ENCODE measurements around the gene RFK. TPM values are rescaled to one million over a fixed set of nuclear protein-coding genes. Genes with fewer than 3 reads are reported as not detected.
A peak's percentile ranks its signal among the peaks of the same experiment; 100 is the strongest.

Gene RFK
- total and polyA plus RNA-seq, 2 of the 13 experiments (the other 11 are each of a cell fraction or from before 2014, with no cell fraction given): 18.2 to 37.2 TPM

GRCh38 chr9:76373173-76373783 lies 20.9 kb downstream of the RFK start (continued):
- TF ChIP-seq SNAPC5 (CRISPR knock-in tag; IDR thresholded peaks at IDR 0.05; ENCODE audit: borderline replicate concordance) (no peak), ONECUT2 (CRISPR knock-in tag; IDR thresholded peaks at IDR 0.05) (peak; percentile 66), NFYB (CRISPR knock-in tag; IDR thresholded peaks at IDR 0.05) (peak; percentile 39; the same call in 1 of the 2 replicates), ZBTB26 (CRISPR knock-in tag; IDR thresholded peaks at IDR 0.05; ENCODE audit: borderline replicate concordance) (no peak), ZNF331 (CRISPR knock-in tag; IDR thresholded peaks at IDR 0.05) (peak; percentile 95), DNMT3B (CRISPR knock-in tag; conservative IDR thresholded peaks at IDR 0.05) (no peak), RELA (CRISPR knock-in tag; IDR thresholded peaks at IDR 0.05) (0 out of 2 replicates have a peak, but pooled peaks have one; percentile 53), HNF4G (IDR thresholded peaks at IDR 0.05; ENCODE audit: borderline replicate concordance, low read depth, low read length) (peak; percentile 98), HNF4G (CRISPR knock-in tag; IDR thresholded peaks at IDR 0.05; ENCODE audit: borderline replicate concordance, low read depth) (peak; percentile 99), RFXAP (CRISPR knock-in tag; IDR thresholded peaks at IDR 0.05; ENCODE audit: borderline replicate concordance) (peak; percentile 95), AGO2 (optimal IDR thresholded peaks at IDR 0.05; ENCODE audit: low read depth, low read length) (no peak), REPIN1 (CRISPR knock-in tag; IDR thresholded peaks at IDR 0.05; ENCODE audit: borderline replicate concordance, low read depth) (peak; percentile 72; the same call in 1 of the 2 replicates), ZNF10 (CRISPR knock-in tag; IDR thresholded peaks at IDR 0.05; ENCODE audit: borderline replicate concordance, low read depth) (no peak), ZNF350 (CRISPR knock-in tag; IDR thresholded peaks at IDR 0.05; ENCODE audit: borderline replicate concordance, low read depth) (peak; percentile 77; the same call in 1 of the 2 replicates), HNF1A (IDR thresholded peaks at IDR 0.05; ENCODE audit: low read depth) (no peak), HNF1A (CRISPR knock-in tag; IDR thresholded peaks at IDR 0.05; ENCODE audit: borderline replicate concordance) (peak; percentile 63; the same call in 1 of the 2 replicates), ZMAT3 (CRISPR knock-in tag; conservative IDR thresholded peaks at IDR 0.05) (0 out of 2 replicates have a peak, but pooled peaks have one; percentile 42), RBM22 (optimal IDR thresholded peaks at IDR 0.05; ENCODE audit: low read length) (no peak), ZNF770 (CRISPR knock-in tag; IDR thresholded peaks at IDR 0.05) (0 out of 2 replicates have a peak, but pooled peaks have one; percentile 40)

All from HepG2 (cell line).